WERI-Rb-1 (cell line): ENCODE measurements around the gene FAM13C.

Experiments
- DNase-seq: peaks from one replicate; pipeline ENCODE4 v3.0.0-alpha.2; 2020
- H3K27ac ChIP-seq: fragments of 250-450 bp; sonication (Bioruptor Pico); 2 replicates; pipeline ENCODE4 v1.5.1; 2020; ENCODE audit warnings: mild to moderate bottlenecking, moderate library complexity
- H3K27me3 ChIP-seq: fragments of 250-450 bp; sonication (Bioruptor Pico); 2 replicates; pipeline ENCODE4 v1.5.1; 2021; ENCODE audit warnings: mild to moderate bottlenecking, low read depth, moderate library complexity; ENCODE audit not compliant: insufficient read depth, severe bottlenecking
- H3K36me3 ChIP-seq: fragments of 250-450 bp; sonication (Bioruptor Pico); 2 replicates; pipeline ENCODE4 v1.5.1; 2020; ENCODE audit warnings: mild to moderate bottlenecking, moderate library complexity
- H3K4me3 ChIP-seq: 2 replicates; pipeline ENCODE4 v1.5.1; 2011; ENCODE audit warnings: low read depth, mild to moderate bottlenecking, control low read depth, low read length
- H3K9me3 ChIP-seq: fragments of 250-450 bp; sonication (Bioruptor Pico); 2 replicates; pipeline ENCODE4 v1.5.1; 2021; ENCODE audit warnings: mild to moderate bottlenecking, moderate library complexity; ENCODE audit not compliant: severe bottlenecking
- TF ChIP-seq, protein P1 (sequence below): IDR thresholded peaks from 2 replicates; pipeline ENCODE4 v1.5.1; 2011; ENCODE audit warnings: low read depth, mild to moderate bottlenecking, control low read depth, inconsistent platforms, low read length

FAM13C gene

DNA sequence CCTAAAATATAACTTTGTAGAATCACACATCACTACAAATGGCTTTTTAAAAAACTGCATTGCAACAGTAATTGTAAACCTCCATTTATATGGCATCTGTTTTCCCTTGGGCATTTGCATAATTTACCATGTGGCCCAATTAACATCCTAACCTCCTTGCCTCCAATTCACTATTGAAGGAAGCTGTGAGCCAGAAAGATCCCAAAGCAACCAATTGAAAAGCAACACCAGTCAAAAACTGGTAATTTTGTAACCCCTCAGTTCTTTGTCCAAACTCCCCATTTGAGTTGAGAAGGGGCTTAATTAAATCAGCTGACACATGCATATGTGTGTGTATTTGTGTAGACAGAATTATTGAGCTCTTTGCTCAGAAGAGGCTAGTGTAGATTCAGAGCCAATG lies 90.3 kb downstream of the FAM13C start:
- no peak overlapping the region for H3K27ac ChIP-seq
- no peak overlapping the region for H3K4me3 ChIP-seq
- TF ChIP-seq, protein P1, sequence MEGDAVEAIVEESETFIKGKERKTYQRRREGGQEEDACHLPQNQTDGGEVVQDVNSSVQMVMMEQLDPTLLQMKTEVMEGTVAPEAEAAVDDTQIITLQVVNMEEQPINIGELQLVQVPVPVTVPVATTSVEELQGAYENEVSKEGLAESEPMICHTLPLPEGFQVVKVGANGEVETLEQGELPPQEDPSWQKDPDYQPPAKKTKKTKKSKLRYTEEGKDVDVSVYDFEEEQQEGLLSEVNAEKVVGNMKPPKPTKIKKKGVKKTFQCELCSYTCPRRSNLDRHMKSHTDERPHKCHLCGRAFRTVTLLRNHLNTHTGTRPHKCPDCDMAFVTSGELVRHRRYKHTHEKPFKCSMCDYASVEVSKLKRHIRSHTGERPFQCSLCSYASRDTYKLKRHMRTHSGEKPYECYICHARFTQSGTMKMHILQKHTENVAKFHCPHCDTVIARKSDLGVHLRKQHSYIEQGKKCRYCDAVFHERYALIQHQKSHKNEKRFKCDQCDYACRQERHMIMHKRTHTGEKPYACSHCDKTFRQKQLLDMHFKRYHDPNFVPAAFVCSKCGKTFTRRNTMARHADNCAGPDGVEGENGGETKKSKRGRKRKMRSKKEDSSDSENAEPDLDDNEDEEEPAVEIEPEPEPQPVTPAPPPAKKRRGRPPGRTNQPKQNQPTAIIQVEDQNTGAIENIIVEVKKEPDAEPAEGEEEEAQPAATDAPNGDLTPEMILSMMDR = no peak
- no peaks in the 10 kb centered on the region for H3K36me3 ChIP-seq
- H3K27me3 ChIP-seq = no peaks in the 10 kb centered on the region
- no peaks in the 10 kb centered on the region for H3K9me3 ChIP-seq
- DNase-seq = no peak

DNA sequence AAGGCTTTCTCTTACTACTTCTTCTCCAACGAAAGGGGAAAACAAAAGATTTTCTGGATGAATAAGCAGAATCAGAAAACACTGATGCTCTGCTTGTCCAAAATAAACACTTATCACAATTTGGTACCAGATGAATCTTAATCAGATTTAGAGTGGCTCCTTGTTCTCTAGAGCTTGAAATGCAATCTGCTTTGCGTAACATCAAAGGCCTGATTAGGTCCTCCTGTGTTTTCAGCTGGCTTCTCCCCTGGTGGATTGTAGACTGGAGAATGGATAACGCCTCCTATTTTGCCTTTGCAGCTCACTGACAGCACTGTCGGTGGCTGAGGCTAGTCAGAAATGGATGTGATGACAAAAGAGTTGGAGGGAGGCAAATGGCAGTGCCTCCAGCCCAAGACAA lies 91.2 kb downstream of the FAM13C start:
- Histone ChIP-seq H3K4me3 (no peak overlapping the region), H3K27ac (no peak overlapping the region), H3K9me3 (no peaks in the 10 kb centered on the region), H3K36me3 (no peaks in the 10 kb centered on the region), H3K27me3 (no peaks in the 10 kb centered on the region)
- no peak for DNase-seq
- TF ChIP-seq, protein P1 = no peak

DNA sequence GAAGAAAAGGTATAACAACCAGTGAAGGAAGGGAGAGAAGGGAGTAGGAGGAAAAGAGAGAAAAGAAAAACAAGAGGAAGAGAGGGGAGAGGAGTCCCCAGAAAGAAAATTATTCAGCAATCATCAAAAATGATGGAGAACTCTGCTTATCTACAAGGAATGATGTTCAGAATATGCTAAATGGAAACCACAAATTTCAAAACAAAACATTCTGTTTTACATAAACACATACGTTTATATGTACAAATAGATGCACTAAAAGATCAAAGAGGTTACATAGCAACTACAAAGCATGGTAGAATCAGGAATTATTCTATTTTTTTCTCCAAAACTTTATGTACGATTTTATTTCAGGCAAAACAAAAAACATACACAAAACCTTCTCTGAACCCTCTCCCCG lies 91.9 kb downstream of the FAM13C start:
- Histone ChIP-seq H3K36me3 (no peaks in the 10 kb centered on the region), H3K4me3 (no peak overlapping the region), H3K27me3 (no peaks in the 10 kb centered on the region), H3K9me3 (no peaks in the 10 kb centered on the region), H3K27ac (no peak overlapping the region)
- TF ChIP-seq, protein P1 = no peak
- no peak for DNase-seq

DNA sequence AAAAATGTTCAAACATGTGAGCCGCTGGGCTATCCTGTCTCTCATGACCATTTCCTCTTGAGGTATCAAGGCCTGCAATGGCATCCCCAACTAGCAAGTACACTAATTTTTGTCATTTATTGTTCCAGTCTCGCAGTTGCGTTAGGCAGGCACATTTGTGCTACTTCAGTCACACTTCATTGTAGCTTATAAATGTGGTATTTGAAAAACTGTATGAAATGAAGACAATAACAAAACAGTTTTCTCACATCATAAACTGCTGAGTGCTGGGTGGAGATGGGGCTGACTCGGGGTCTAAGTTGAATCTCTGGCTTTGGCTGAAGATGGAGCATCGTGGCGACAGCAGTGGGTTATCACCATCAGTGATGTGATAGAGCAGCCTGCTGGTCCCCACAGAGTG lies 92.7 kb downstream of the FAM13C start:
- Histone ChIP-seq H3K27me3 (no peaks in the 10 kb centered on the region), H3K36me3 (no peaks in the 10 kb centered on the region), H3K9me3 (no peaks in the 10 kb centered on the region), H3K27ac (no peak overlapping the region), H3K4me3 (no peak overlapping the region)
- TF ChIP-seq, protein P1 = no peak
- DNase-seq = no peak

DNA sequence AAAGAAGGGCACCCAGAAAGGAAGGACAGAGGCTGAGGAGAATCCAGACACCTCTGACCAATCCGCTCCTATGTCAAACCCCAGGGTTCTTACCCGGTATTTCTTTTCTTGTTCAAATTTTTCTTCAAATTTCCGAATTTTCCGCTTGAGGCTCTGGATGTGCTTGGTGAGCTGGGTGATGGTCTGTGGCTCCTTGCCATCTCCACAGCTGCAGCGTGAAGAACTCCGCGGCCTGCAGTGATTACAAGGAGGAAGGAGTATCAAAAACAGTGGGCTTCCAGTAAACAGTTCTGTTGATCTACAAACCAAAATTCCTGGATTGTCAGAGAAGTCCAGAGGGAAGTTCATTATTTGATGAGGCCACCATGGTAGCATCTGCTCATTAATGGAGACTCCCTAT lies 93.9 kb downstream of the FAM13C start:
- no peaks in the 10 kb centered on the region for H3K36me3 ChIP-seq
- no peak for DNase-seq
- H3K9me3 ChIP-seq = no peaks in the 10 kb centered on the region
- TF ChIP-seq, protein P1 = no peak
- H3K27ac ChIP-seq = no peak overlapping the region
- no peaks in the 10 kb centered on the region for H3K27me3 ChIP-seq
- no peak overlapping the region for H3K4me3 ChIP-seq

DNA sequence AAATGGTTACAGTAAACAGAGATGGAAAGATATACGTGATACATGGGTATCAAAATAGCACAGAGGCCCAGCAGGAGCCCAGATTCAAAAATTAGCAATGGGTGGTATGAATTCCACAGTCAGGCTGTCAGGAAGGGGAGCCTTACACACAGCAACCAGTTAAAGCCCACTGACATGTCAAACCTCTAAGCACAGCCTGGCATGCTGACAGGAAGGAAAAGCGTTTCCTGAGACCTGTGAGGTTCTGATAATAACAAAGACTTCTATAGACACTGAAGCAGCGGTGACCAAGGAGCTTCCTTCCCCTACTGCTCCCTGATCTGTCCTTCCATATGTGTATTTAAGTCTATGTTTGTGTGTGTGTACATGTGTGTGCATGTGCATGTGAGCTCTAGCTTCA lies 96.0 kb downstream of the FAM13C start:
- DNase-seq = no peak
- Histone ChIP-seq H3K9me3 (no peaks in the 10 kb centered on the region), H3K4me3 (no peak overlapping the region), H3K36me3 (no peaks in the 10 kb centered on the region), H3K27me3 (no peaks in the 10 kb centered on the region), H3K27ac (no peak overlapping the region)
- TF ChIP-seq, protein P1 = no peak
